HG02678 (cell line): ENCODE results near the gene TLCD3A.
"Not testable (repeated sequence)": the region's sequence is repeated elsewhere in the genome, so short reads cannot be mapped to it uniquely, and the experiment has no call there.

ENCODE experiments used
- ATAC-seq: cut with Tn5 transposase; IDR thresholded peaks from one replicate; pipeline ENCODE4 v1.9.1; 2021; ENCODE audit warnings: mild to moderate bottlenecking, moderate library complexity; ENCODE audit not compliant: unreplicated experiment

The TLCD3A gene

DNA sequence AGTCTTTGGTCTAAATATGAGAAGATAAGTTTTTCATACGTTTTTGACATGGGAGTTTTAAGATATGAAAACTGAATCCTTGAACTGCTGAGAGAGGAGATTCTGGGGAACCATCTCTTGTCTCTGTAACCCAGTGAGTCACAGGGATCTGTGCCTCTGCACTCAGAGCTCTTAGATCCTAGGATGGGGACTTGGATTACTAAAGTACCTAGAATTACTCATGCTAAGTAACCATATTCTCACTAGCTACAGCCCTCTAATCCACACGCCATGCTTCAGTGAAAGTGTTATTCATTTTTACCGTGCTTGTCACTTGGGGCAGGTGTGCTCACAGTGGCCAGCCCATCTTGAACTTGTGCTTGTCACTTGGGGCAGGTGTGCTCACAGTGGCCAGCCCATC lies 51.7 kb downstream of the TLCD3A start:
- no peak for ATAC-seq

DNA sequence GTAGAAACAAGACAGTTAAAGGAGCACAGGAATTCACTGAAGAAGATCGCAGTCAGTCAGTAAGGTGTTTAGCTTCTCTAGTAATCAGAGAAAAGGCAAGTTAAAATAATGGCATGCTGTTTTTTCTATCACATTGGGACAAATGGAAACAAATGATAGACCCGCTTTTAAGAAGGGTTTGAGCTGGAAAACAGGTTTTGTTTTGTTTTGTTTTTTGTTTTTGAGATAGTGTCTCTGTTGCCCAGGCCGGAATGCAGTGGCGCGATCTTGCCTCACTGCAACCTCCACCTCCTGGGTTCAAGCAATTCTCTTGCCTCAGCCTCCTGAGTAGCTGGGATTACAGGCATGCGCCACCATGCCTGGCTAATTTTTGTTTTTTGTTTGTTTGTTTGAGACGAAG lies 53.5 kb downstream of the TLCD3A start:
- ATAC-seq, result not testable (repeated sequence)

DNA sequence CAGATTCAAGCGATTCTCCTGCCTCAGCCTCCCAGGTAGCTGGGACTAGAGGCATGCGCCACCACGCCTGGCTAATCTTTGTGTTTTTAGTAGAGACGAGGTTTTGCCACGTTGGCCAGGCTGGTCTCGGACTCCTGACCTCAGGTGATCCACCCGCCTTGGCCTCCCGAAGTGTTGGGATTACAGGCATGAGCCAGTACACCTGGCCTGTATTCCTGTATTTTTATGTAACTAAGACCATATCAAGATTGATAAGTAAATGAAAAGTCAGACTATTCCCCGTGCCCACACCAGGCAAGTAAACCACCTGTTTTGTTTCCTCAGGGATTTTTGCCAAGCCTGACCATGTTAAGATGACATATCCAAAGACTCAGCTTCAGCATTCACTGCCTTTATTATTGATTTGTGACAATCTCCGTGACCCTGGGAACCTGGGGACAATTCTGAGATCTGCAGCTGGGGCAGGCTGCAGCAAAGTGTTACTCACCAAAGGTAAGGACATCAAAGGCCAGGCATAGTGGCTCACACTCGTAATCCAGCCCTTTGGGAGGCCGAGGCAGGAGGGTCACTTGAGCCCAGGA lies 55.3 kb downstream of the TLCD3A start:
- no peak for ATAC-seq

- no peak for ATAC-seq
These were observed 56.2 kb downstream of the TLCD3A start for GRCh38 chr17:788551-788950.

GRCh38 chr17:789160-789840 lies 56.9 kb downstream of the TLCD3A start:
- ATAC-seq, result no peak

- ATAC-seq, result not testable (repeated sequence)
These were observed 57.8 kb downstream of the TLCD3A start for GRCh38 chr17:789931-790873.

GRCh38 chr17:790874-791247 lies 58.5 kb downstream of the TLCD3A start:
- not testable (repeated sequence) for ATAC-seq

DNA sequence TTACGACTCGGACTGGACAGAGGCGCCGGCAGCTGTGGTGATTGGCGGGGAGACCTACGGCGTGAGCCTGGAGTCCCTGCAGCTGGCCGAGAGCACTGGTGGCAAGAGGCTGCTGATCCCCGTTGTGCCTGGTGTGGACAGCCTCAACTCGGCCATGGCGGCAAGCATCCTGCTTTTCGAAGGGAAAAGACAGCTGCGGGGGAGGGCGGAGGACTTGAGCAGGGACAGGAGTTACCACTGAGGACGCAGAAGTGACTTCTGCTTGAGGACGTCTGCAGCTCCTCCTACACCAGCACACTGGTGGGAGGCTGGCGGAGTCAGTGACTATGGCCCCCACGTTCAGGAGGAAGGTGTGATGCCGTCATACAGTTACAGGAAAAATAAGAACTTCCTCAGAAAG lies 59.4 kb downstream of the TLCD3A start:
- ATAC-seq, result no peak

DNA sequence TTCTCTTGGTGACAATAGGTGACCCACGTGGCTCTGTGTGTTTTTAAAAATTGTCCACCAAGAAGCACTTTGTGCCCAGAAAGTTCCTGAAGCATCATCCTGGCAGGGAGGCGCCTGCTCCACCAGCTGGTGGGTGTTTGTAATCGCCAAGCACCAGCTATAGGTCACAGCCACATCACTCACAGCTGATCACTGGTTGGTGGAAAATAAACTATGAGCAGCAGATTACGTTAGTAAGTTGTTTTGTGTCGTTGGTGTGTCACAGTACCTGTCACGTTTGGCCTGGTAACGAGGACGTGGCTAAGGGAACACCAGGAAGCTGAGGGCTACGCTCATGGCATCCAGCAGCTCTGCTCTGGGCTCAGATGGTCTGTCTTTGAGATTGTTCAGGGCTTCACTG lies 59.9 kb downstream of the TLCD3A start:
- ATAC-seq, result no peak
